SJCRH30 (cell line): ENCODE results near the gene SERPINA12. TPM values are rescaled to one million over a fixed set of nuclear protein-coding genes. Genes with fewer than 3 reads are reported as not detected.

Experiments
- DNase-seq, 2 experiments: peaks; one replicate each; pipeline ENCODE4 v3.0.0-alpha.2; 2015 to 2020
- H3K27ac ChIP-seq: fragments of 250-450 bp; sonication (Bioruptor Pico); 2 replicates; pipeline ENCODE4 v1.5.1; 2020; ENCODE audit warnings: mild to moderate bottlenecking, moderate library complexity
- H3K27me3 ChIP-seq: fragments of 250-450 bp; sonication (Bioruptor Pico); 2 replicates; pipeline ENCODE4 v1.5.1; 2020; ENCODE audit warnings: mild to moderate bottlenecking, moderate library complexity
- H3K36me3 ChIP-seq: fragments of 250-450 bp; sonication (Bioruptor Pico); 2 replicates; pipeline ENCODE4 v1.5.1; 2020; ENCODE audit warnings: mild to moderate bottlenecking, moderate library complexity
- H3K4me1 ChIP-seq: fragments of 250-450 bp; sonication (Bioruptor Pico); 2 replicates; pipeline ENCODE4 v1.5.1; 2020; ENCODE audit warnings: mild to moderate bottlenecking, moderate library complexity
- H3K4me3 ChIP-seq: fragments of 250-450 bp; sonication (Bioruptor Pico); 2 replicates; pipeline ENCODE4 v1.5.1; 2020; ENCODE audit warnings: mild to moderate bottlenecking, moderate library complexity
- H3K9me3 ChIP-seq: fragments of 250-450 bp; sonication (Bioruptor Pico); replicated peaks from 2 replicates; pipeline ENCODE4 v1.5.1; 2020; ENCODE audit warnings: mild to moderate bottlenecking, moderate library complexity
- total RNA-seq: library from RNA; depleted of rRNA; stranded (reverse); fragments of >200 nt; shearing (Covaris generic); gene quantifications from 2 replicates; pipeline ENCODE4 v1.2.3, GENCODE V29; 2014

SERPINA12 gene
- total RNA-seq, 1 experiment from 2014 or later: not detected

GRCh38 chr14:94472842-94473241 lies 36.4 kb downstream of the SERPINA12 start:
- no peak overlapping the region for H3K4me3 ChIP-seq
- H3K9me3 ChIP-seq: 0 out of 2 replicates have a peak, but pooled peaks cover under 1% of the 10 kb centered on the region
- no peak overlapping the region for H3K27ac ChIP-seq
- H3K36me3 ChIP-seq: no peaks in the 10 kb centered on the region
- no peaks in the 10 kb centered on the region for H3K4me1 ChIP-seq
- no peak for DNase-seq
- H3K27me3 ChIP-seq: no peaks in the 10 kb centered on the region

DNA sequence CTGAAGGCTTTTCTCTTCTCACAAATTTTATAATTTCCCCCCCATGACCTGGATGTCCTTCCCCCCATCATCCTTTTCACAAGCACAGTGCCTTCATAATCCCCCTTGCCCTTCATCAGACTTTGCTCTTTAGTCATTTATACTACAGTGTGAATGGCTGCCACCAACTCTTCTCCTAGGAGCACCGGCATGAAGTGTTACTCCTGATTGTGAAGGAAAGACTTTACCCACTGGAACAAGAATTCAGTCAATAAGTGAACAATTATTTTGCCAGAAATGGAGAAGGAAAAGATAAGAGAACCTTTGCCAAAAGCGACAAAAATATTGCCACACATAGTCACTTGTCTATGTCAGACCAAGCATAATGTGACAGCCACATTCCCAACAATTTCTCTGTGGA lies 38.2 kb downstream of the SERPINA12 start:
- H3K9me3 ChIP-seq: no peaks in the 10 kb centered on the region
- H3K36me3 ChIP-seq: no peaks in the 10 kb centered on the region

GRCh38 chr14:94470311-94470710 lies 39.0 kb downstream of the SERPINA12 start:
- no peaks in the 10 kb centered on the region for H3K4me1 ChIP-seq
- H3K9me3 ChIP-seq: no peaks in the 10 kb centered on the region
- no peak overlapping the region for H3K27ac ChIP-seq
- DNase-seq: no peak
- H3K27me3 ChIP-seq: no peaks in the 10 kb centered on the region
- H3K36me3 ChIP-seq: no peaks in the 10 kb centered on the region
- no peak overlapping the region for H3K4me3 ChIP-seq

More for the DNA sequence above, 38.2 kb downstream of the SERPINA12 start:
- Histone ChIP-seq H3K27ac (no peak overlapping the region), H3K27me3 (no peaks in the 10 kb centered on the region), H3K4me1 (no peaks in the 10 kb centered on the region), H3K4me3 (no peak overlapping the region)
- no peak for DNase-seq

GRCh38 chr14:94469261-94469660 lies 40.0 kb downstream of the SERPINA12 start:
- Histone ChIP-seq H3K9me3 (no peaks in the 10 kb centered on the region), H3K36me3 (no peaks in the 10 kb centered on the region), H3K27me3 (no peaks in the 10 kb centered on the region), H3K27ac (no peak overlapping the region), H3K4me1 (no peaks in the 10 kb centered on the region), H3K4me3 (no peak overlapping the region)
- DNase-seq: no peak

GRCh38 chr14:94467728-94468520 lies 41.3 kb downstream of the SERPINA12 start:
- H3K27ac ChIP-seq: no peak overlapping the region
- H3K9me3 ChIP-seq: no peaks in the 10 kb centered on the region
- no peak overlapping the region for H3K4me3 ChIP-seq
- no peak for DNase-seq
- H3K27me3 ChIP-seq: no peaks in the 10 kb centered on the region
- H3K4me1 ChIP-seq: no peaks in the 10 kb centered on the region
- H3K36me3 ChIP-seq: no peaks in the 10 kb centered on the region

GRCh38 chr14:94466706-94467370 lies 42.4 kb downstream of the SERPINA12 start:
- H3K36me3 ChIP-seq: no peaks in the 10 kb centered on the region
- DNase-seq: no peak
- H3K9me3 ChIP-seq: no peaks in the 10 kb centered on the region
- no peaks in the 10 kb centered on the region for H3K27me3 ChIP-seq
- no peaks in the 10 kb centered on the region for H3K4me1 ChIP-seq
- no peak overlapping the region for H3K27ac ChIP-seq
- no peak overlapping the region for H3K4me3 ChIP-seq

GRCh38 chr14:94465042-94465441 lies 44.2 kb downstream of the SERPINA12 start:
- H3K4me3 ChIP-seq: no peak overlapping the region
- no peaks in the 10 kb centered on the region for H3K9me3 ChIP-seq
- H3K36me3 ChIP-seq: no peaks in the 10 kb centered on the region
- no peak for DNase-seq
- H3K27me3 ChIP-seq: no peaks in the 10 kb centered on the region
- H3K27ac ChIP-seq: no peak overlapping the region
- H3K4me1 ChIP-seq: no peaks in the 10 kb centered on the region

- Histone ChIP-seq H3K27me3 (no peaks in the 10 kb centered on the region), H3K9me3 (no peaks in the 10 kb centered on the region)
- DNase-seq: no peak
Measured at GRCh38 chr14:94464290-94464689, 45.0 kb downstream of the SERPINA12 start.

GRCh38 chr14:94462763-94463572 lies 46.3 kb downstream of the SERPINA12 start:
- Histone ChIP-seq H3K9me3 (no peaks in the 10 kb centered on the region), H3K4me3 (no peak overlapping the region), H3K27ac (no peak overlapping the region), H3K27me3 (no peaks in the 10 kb centered on the region), H3K4me1 (no peaks in the 10 kb centered on the region), H3K36me3 (no peaks in the 10 kb centered on the region)
- DNase-seq: no peak

More at GRCh38 chr14:94464290-94464689, 45.0 kb downstream of the SERPINA12 start:
- Histone ChIP-seq H3K36me3 (no peaks in the 10 kb centered on the region), H3K4me3 (no peak overlapping the region), H3K27ac (no peak overlapping the region), H3K4me1 (no peaks in the 10 kb centered on the region)

GRCh38 chr14:94462219-94462551 lies 47.1 kb downstream of the SERPINA12 start:
- Histone ChIP-seq H3K9me3 (no peaks in the 10 kb centered on the region), H3K4me3 (no peak overlapping the region), H3K27me3 (no peaks in the 10 kb centered on the region), H3K36me3 (no peaks in the 10 kb centered on the region), H3K27ac (no peak overlapping the region), H3K4me1 (no peaks in the 10 kb centered on the region)
- DNase-seq: no peak

DNA sequence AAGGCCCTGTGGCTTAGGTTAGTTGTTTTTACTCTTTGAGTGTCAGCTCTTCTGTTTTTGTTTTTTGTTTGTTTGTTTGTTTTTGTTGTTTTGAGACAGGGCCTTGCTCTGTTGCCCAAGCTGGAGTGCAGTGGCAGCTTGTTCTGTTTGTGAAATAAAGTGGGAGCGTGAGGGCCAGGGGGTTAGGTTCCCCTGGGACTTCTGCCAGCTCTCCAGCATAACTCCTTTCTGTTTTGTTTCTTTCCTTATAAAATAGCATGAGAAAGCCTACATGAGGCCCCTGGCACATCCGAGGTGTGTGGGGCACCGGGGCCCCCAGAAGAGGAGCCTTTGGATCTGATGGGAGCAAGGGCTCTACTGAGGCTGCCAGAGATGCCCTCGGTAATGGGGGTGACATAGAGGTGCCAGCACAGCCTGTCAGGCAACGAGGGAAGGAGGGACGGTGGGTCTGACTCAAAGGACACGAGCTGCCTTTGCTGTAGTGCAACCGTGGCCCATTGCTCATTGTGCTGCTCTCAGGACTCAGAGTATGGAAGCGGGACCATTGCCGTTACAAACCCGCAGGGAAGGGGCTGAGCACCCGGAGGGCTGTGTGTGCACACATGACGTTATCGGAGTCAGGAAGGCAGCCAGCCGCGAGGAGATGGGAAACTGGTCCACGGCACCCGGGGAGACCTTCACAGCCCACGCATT lies 47.6 kb downstream of the SERPINA12 start:
- Histone ChIP-seq H3K27me3 (no peaks in the 10 kb centered on the region), H3K4me3 (no peak overlapping the region), H3K4me1 (no peaks in the 10 kb centered on the region), H3K27ac (no peak overlapping the region), H3K9me3 (no peaks in the 10 kb centered on the region), H3K36me3 (no peaks in the 10 kb centered on the region)
- DNase-seq: no peak

GRCh38 chr14:94460631-94461416 lies 48.4 kb downstream of the SERPINA12 start:
- Histone ChIP-seq H3K9me3 (no peaks in the 10 kb centered on the region), H3K27me3 (no peaks in the 10 kb centered on the region), H3K36me3 (no peaks in the 10 kb centered on the region), H3K27ac (no peak overlapping the region), H3K4me1 (no peaks in the 10 kb centered on the region), H3K4me3 (no peak overlapping the region)
- no peak for DNase-seq

GRCh38 chr14:94458558-94459205 lies 50.6 kb downstream of the SERPINA12 start:
- H3K27me3 ChIP-seq: no peaks in the 10 kb centered on the region
- H3K4me1 ChIP-seq: no peaks in the 10 kb centered on the region
- peak in 1 of 2 experiments; percentile 10 for DNase-seq
- no peak overlapping the region for H3K27ac ChIP-seq
- no peak overlapping the region for H3K4me3 ChIP-seq
- no peaks in the 10 kb centered on the region for H3K9me3 ChIP-seq
- H3K36me3 ChIP-seq: no peaks in the 10 kb centered on the region
